GM12892 (cell line): ENCODE data around the gene WNT3A.

Source experiments
- POLR2A ChIP-seq: IDR thresholded peaks from 2 replicates; pipeline ENCODE4 v1.6.1; 2011; ENCODE audit warnings: low read depth, low read length, control low read depth
- POLR2AphosphoS5 ChIP-seq: IDR thresholded peaks from 2 replicates; pipeline ENCODE4 v1.6.1; 2011; ENCODE audit warnings: low read depth, low read length, control low read depth
- TAF1 ChIP-seq: IDR thresholded peaks from 2 replicates; pipeline ENCODE4 v1.6.1; 2011; ENCODE audit warnings: low read depth, mild to moderate bottlenecking, control low read depth, low read length, borderline replicate concordance

- TF ChIP-seq POLR2A (no peak), POLR2AphosphoS5 (no peak), TAF1 (no peak)
These were observed 69.0 kb downstream of the WNT3A start for GRCh38 chr1:228075801-228076271.
